GM12878 (cell line): ENCODE results near the gene MGAT4C. TPM values are rescaled to one million over a fixed set of nuclear protein-coding genes. Genes with fewer than 3 reads are reported as not detected.
A peak's percentile ranks its signal among the peaks of the same experiment; 100 is the strongest.

Source experiments
- ATAC-seq: fragments of 200-7000 bp; cut with Tn5 transposase; 3 replicates; pipeline ENCODE4 v1.9.1; 2020; ENCODE audit warnings: mild to moderate bottlenecking, moderate library complexity
- BruUV-seq: library from RNA; stranded (reverse); fragments of 400-500 nt; replicated peaks from 2 replicates; lab custom pipeline; 2021; lab: Mats Ljungman, UMichigan
- CTCF ChIA-PET: fragments of 300-600 bp; sonication (Branson Sonifier 250); formaldehyde crosslinking; extraction: SDS; loops from one replicate; lab custom pipeline; 2021; ENCODE audit warnings: inconsistent platforms; lab: Yijun Ruan, JAX
- POLR2A ChIA-PET: fragments of 350-600 bp; formaldehyde crosslinking; extraction: SDS; loops from one replicate; lab custom pipeline; 2021; ENCODE audit warnings: inconsistent platforms; lab: Charles Lee
- RAD21 ChIA-PET: fragments of 300-600 bp; sonication (Branson Sonifier 250); formaldehyde crosslinking; loops from one replicate; lab custom pipeline; 2023; ENCODE audit warnings: antibody characterized with exemption; ENCODE audit not compliant: unreplicated experiment; lab: Charles Lee
- SMC1A ChIA-PET: fragments of 300-600 bp; sonication (Branson Sonifier 250); formaldehyde crosslinking; loops from one replicate; lab custom pipeline; 2023; ENCODE audit not compliant: unreplicated experiment, uncharacterized antibody; lab: Charles Lee
- DNase-seq: peaks from one replicate; pipeline ENCODE4 v3.0.0-alpha.2; 2011; ENCODE audit warnings: low read depth, low spot score
- FAIRE-seq: peaks from 3 replicates; lab custom pipeline; 2011; peaks lifted over from hg19 to GRCh38; lab: Jason Lieb, UNC
- H2AFZ ChIP-seq: 2 replicates; pipeline ENCODE4 v1.6.0; 2011; ENCODE audit warnings: low read depth, low read length, control low read depth; ENCODE audit not compliant: control insufficient read depth
- H3K27ac ChIP-seq: 2 replicates; pipeline ENCODE4 v1.5.1; 2011; ENCODE audit warnings: control low read depth; ENCODE audit not compliant: control insufficient read depth, insufficient read depth
- H3K27me3 ChIP-seq, 2 experiments: replicated peaks in 1 of 2; 2 replicates each; pipeline versions ENCODE4 v1.6.0 to v1.6.1; 2011; ENCODE audit warnings: low read length in 1 of 2; ENCODE audit not compliant: control insufficient read depth in 2 of 2, insufficient read depth in 2 of 2
- H3K36me3 ChIP-seq, 2 experiments: 2 replicates each; pipeline ENCODE4 v1.5.1; 2011; ENCODE audit warnings: low read length in 1 of 2; ENCODE audit not compliant: control insufficient read depth in 2 of 2, insufficient read depth in 2 of 2
- H3K4me1 ChIP-seq: 2 replicates; pipeline ENCODE4 v1.6.1; 2011; ENCODE audit warnings: mild to moderate bottlenecking, low read length, moderate library complexity, mixed read lengths; ENCODE audit not compliant: control insufficient read depth, insufficient read depth
- H3K4me2 ChIP-seq: 2 replicates; pipeline ENCODE4 v1.6.0; 2011; ENCODE audit warnings: control low read depth; ENCODE audit not compliant: control insufficient read depth, insufficient read depth
- H3K4me3 ChIP-seq: fragments of 200-600 bp; sonication (generic); 2 replicates; pipeline ENCODE4 v1.5.1; 2016
- H3K79me2 ChIP-seq: 2 replicates; pipeline ENCODE4 v1.6.0; 2011; ENCODE audit warnings: low read length; ENCODE audit not compliant: control insufficient read depth, insufficient read depth
- H3K9ac ChIP-seq: 2 replicates; pipeline ENCODE4 v1.8.0; 2011; ENCODE audit warnings: low read length, control low read depth, mixed read lengths; ENCODE audit not compliant: control insufficient read depth, insufficient read depth
- H3K9me3 ChIP-seq: replicated peaks from 3 replicates; pipeline ENCODE4 v1.5.1; 2011; ENCODE audit warnings: mild to moderate bottlenecking, low read length; ENCODE audit not compliant: control insufficient read depth, insufficient read depth
- H4K20me1 ChIP-seq: 2 replicates; pipeline ENCODE4 v1.6.0; 2011; ENCODE audit not compliant: control insufficient read depth, insufficient read depth
- BACH1 ChIP-seq: fragments of 450-650 bp; IDR thresholded peaks from 2 replicates; pipeline ENCODE4 v1.6.1; 2017; ENCODE audit warnings: mild to moderate bottlenecking, borderline replicate concordance
- KLF5 ChIP-seq: fragments of 450-650 bp; IDR thresholded peaks from 2 replicates; pipeline ENCODE4 v1.6.1; 2014; ENCODE audit warnings: mild to moderate bottlenecking; ENCODE audit not compliant: partially characterized antibody
- PAX5 ChIP-seq: IDR thresholded peaks from 2 replicates; pipeline ENCODE4 v1.6.1; 2011; ENCODE audit warnings: low read depth, low read length, borderline replicate concordance
- ZBTB11 ChIP-seq: fragments of 450-650 bp; formaldehyde crosslinking; IDR thresholded peaks from 2 replicates; pipeline ENCODE4 v1.5.0; 2022; ENCODE audit warnings: mild to moderate bottlenecking, missing genetic modification characterization
- ZBTB40 ChIP-seq: fragments of 450-650 bp; IDR thresholded peaks from 2 replicates; pipeline ENCODE4 v1.6.1; 2016; ENCODE audit warnings: mild to moderate bottlenecking, moderate library complexity, borderline replicate concordance
- WGBS: methylation state at CpG from one replicate; pipeline ENCODE4 v1.1.6; 2016; ENCODE audit warnings: low lambda C conversion rate; ENCODE audit not compliant: insufficient replicate concordance, insufficient coverage; ENCODE audit errors: missing lambda C conversion rate; 5-methylcytosine and 5-hydroxymethylcytosine counted together
- in situ Hi-C: fragments of 300-500 bp; cut with MboI; formaldehyde crosslinking; loops from 9 replicates; pipeline ENCODE4 v1.14.3; 2018; ENCODE audit warnings: mixed read lengths
- intact Hi-C: fragments of 100-400 bp; cut with micrococcal nuclease; formaldehyde crosslinking; loops from one replicate; pipeline ENCODE4 v1.14.2; 2022; ENCODE audit not compliant: unreplicated experiment
- polyA plus RNA-seq, 11 experiments: library from polyadenylated mRNA; depleted of rRNA in 4 of 11; unstranded in 6 of 11; stranded (reverse) in 5 of 11; fragments of >200 nt; fragmentation: Nextera tagmentation in 4 of 11; fragmentation: Illumina TruSeq in 1 of 11; extraction: Ambion mirVana in 4 of 11; extraction: Trizol in 1 of 11; gene quantifications; 1 replicate in 1 of 11; 2 replicates in 10 of 11; pipeline versions ENCODE4 v1.2.1 to v1.2.3, GENCODE V29; 2011 to 2016; ENCODE audit warnings: inconsistent platforms in 2 of 11, missing spikeins in 2 of 11, low read depth in 1 of 11
- total RNA-seq, 4 experiments: library from RNA; depleted of rRNA in 3 of 4; stranded (reverse); fragments of >200 nt in 3 of 4; fragmentation: Illumina TruSeq in 1 of 4; extraction: Trizol in 1 of 4; gene quantifications; 2 replicates each; pipeline versions ENCODE4 v1.2.1 to v1.2.3, GENCODE V29; 2013 to 2021

The MGAT4C gene
- total and polyA plus RNA-seq, 10 of the 15 experiments (the other 5 are each of a cell fraction or from before 2014, with no cell fraction given): not detected

DNA sequence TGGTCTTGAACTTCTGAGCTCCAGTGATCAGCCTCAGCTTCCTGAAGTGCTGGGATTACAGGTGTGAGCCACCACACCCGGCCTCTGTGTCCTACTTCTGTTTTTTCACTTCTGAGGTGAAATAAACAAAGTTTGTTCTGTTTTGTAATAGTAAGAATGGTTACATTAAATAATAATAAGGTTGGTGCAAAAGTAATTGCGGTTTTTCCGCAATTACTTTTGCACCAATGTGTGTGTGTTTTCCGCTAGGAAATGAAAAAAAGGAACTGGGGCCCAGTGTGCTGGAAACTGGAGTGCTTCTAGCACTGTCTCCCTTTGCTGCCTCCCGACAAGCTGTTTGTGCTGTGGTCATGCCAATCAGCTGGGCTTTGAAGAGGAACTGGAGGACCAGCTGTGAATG, 241.2 kb downstream of the MGAT4C start:
- Histone ChIP-seq H3K9ac (no peak overlapping the region), H3K4me1 (no peaks in the 10 kb centered on the region), H3K79me2 (no peaks in the 10 kb centered on the region), H2AFZ (no peak overlapping the region), H3K4me2 (no peak overlapping the region), H3K27ac (no peak overlapping the region), H3K9me3 (no peaks in the 10 kb centered on the region), H3K27me3 (no peaks in the 10 kb centered on the region), H3K36me3 (no peaks in the 10 kb centered on the region), H3K4me3 (no peak overlapping the region), H4K20me1 (no peaks in the 10 kb centered on the region)
- DNase-seq: no peak
- intact Hi-C loops (no loop called here), in situ Hi-C loops (no loop called here)
- SMC1A ChIA-PET: no interaction called here
- FAIRE-seq: no peak
- WGBS: 52% methylated on average over 5 of the region's 5 CpGs
- no peak for TF ChIP-seq ZBTB11 (CRISPR knock-in tag)
- TF ChIP-seq BACH1: no peak
- TF ChIP-seq PAX5: no peak
- peak; percentile 22; the same call in 1 of the 2 replicates for TF ChIP-seq ZBTB40
- no peak for TF ChIP-seq KLF5
- ATAC-seq: no peak
- CTCF ChIA-PET: interaction anchor here (0.6 kb wide), 1 partner anchor 13 kb away, joined by 3 read pairs; no protein-coding TSS in a partner anchor
- POLR2A ChIA-PET: no interaction called here
- BruUV-seq: no TSS peak
- RAD21 ChIA-PET: no interaction called here
